Left lung (tissue), 10 donors: ENCODE data around the gene TFB1M. TPM values are rescaled to one million over a fixed set of nuclear protein-coding genes. Genes with fewer than 3 reads are reported as not detected.

Experiments
- ATAC-seq: fragments of 200-7000 bp; cut with Tn5 transposase; one replicate; pipeline ENCODE4 v1.9.1; 2020; ENCODE audit warnings: moderate library complexity
- DNase-seq, 4 donors: peaks; one replicate each; pipeline ENCODE4 v3.0.0-alpha.2; 2013 to 2020
- H3K27ac ChIP-seq, 2 donors: fragments of 200-600 bp; sonication (generic) in 1 of 2; one replicate each; pipeline versions ENCODE4 v1.5.0 to v1.8.0; 2020 to 2021
- H3K27me3 ChIP-seq, 2 donors: fragments of 200-600 bp; sonication (generic) in 1 of 2; one replicate each; pipeline versions ENCODE4 v1.5.0 to v1.8.0; 2020 to 2021
- H3K36me3 ChIP-seq, 2 donors: fragments of 200-600 bp; sonication (generic) in 1 of 2; one replicate each; pipeline versions ENCODE4 v1.5.0 to v1.8.0; 2020 to 2021
- H3K4me1 ChIP-seq, 2 donors: fragments of 200-600 bp; one replicate each; pipeline ENCODE4 v1.8.0; 2021
- H3K4me3 ChIP-seq, 2 donors: fragments of 200-600 bp; sonication (generic) in 1 of 2; one replicate each; pipeline versions ENCODE4 v1.5.0 to v1.8.0; 2020 to 2021; ENCODE audit warnings: mild to moderate bottlenecking in 1 of 2
- H3K9me3 ChIP-seq, 2 donors: fragments of 200-600 bp; sonication (generic) in 1 of 2; one replicate each; pipeline versions ENCODE4 v1.5.0 to v1.8.0; 2020 to 2021
- intact Hi-C, 2 donors: fragments of 100-400 bp; cut with DNase I; formaldehyde crosslinking; loops; one replicate each; pipeline versions ENCODE4 v1.11.2 to v1.14.2; 2022
- polyA plus RNA-seq, 6 donors: library from polyadenylated mRNA; unstranded; fragments of 120-200 nt; gene quantifications; one replicate each; pipeline ENCODE4 v1.2.1, GENCODE V29; 2013; ENCODE audit not compliant: insufficient read length in 6 of 6
- total RNA-seq, 2 donors: library from RNA; stranded (reverse); fragmentation: NEBNext Ultra II Directional; extraction: Animal tissue kit (Norgen Biotek cat#: 25700); gene quantifications; one replicate each; pipeline ENCODE4 v1.2.1, GENCODE V29; 2021
- TF ChIP-seq, protein P1 (sequence below), 2 donors: fragments of 200-600 bp; sonication (generic) in 1 of 2; IDR thresholded peaks; one replicate each; pipeline versions ENCODE4 v1.5.0 to v1.8.0; 2021; ENCODE audit warnings: antibody characterized with exemption in 2 of 2
- donor health status: DM: no; HTN: yes; CAD: no.
- donor health status: DM: no; HTN: no; CAD: no.

TFB1M gene
- total and polyA plus RNA-seq, 8 donors: 20.6 to 29.4 (median 24.0) TPM

DNA sequence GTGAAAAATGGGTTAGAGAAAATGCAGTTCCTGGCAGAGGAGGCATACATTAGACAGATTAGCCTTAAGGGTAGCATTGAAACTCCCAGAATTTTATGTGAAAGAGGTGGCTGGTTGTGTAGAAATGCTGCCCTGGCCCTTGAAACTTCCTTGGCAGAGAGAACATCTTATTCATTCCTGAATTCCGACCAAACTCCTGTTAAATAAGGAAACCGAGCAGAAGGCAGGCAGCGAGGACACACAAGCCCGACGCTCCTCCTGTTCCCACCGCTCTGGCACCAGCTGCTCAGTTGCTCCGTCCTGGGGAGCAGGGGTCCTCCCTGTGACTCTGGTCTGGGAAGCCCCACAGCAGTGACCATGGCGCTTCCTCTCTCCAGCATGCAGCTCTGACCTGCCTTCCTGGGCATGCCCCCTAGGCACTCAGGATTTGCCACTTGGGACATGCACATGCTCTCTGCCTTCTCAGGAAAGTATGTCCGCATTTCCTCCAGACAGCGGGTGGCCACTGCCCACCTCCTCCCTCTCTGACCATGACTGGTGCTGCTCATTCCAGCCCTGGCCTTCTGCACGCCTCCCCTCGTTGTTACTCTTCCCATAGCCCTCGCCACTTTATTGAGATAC lies 85.6 kb downstream of the TFB1M start:
- no peaks in the 10 kb centered on the region for H3K27me3 ChIP-seq
- TF ChIP-seq, protein P1, sequence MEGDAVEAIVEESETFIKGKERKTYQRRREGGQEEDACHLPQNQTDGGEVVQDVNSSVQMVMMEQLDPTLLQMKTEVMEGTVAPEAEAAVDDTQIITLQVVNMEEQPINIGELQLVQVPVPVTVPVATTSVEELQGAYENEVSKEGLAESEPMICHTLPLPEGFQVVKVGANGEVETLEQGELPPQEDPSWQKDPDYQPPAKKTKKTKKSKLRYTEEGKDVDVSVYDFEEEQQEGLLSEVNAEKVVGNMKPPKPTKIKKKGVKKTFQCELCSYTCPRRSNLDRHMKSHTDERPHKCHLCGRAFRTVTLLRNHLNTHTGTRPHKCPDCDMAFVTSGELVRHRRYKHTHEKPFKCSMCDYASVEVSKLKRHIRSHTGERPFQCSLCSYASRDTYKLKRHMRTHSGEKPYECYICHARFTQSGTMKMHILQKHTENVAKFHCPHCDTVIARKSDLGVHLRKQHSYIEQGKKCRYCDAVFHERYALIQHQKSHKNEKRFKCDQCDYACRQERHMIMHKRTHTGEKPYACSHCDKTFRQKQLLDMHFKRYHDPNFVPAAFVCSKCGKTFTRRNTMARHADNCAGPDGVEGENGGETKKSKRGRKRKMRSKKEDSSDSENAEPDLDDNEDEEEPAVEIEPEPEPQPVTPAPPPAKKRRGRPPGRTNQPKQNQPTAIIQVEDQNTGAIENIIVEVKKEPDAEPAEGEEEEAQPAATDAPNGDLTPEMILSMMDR (IDR thresholded peaks at IDR 0.05): no peak
- peaks cover 0 to 14% of the 10 kb centered on the region in 2 donors for H3K4me1 ChIP-seq
- intact Hi-C loops: no loop called here
- DNase-seq (peak in 2 of 4 donors; percentile 31 to 55), ATAC-seq (no peak)
- H3K9me3 ChIP-seq: no peaks in the 10 kb centered on the region
- H3K36me3 ChIP-seq: no peaks in the 10 kb centered on the region
- H3K4me3 ChIP-seq: no peak overlapping the region
- no peak overlapping the region for H3K27ac ChIP-seq

DNA sequence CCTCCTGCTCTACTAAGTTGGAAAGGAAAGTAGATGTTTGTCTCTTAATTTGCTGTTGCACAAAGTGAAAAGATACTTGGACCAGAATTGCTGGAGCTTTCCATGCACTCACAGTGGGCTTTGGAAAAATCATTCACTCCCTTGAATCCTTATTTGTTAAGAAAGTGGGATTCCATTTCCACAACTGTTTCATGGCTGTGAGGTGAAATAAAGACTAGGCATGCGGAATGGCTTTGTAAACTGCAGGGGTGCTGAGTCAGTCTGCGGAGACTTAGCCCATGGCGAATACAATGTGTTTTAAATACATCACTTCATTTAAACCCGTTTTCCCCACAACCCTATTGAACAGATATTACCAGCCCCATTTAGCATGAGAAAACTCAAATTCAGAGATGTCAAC lies 87.2 kb downstream of the TFB1M start:
- Histone ChIP-seq H3K9me3 (no peaks in the 10 kb centered on the region), H3K27me3 (no peaks in the 10 kb centered on the region), H3K36me3 (no peaks in the 10 kb centered on the region), H3K27ac (no peak overlapping the region), H3K4me1 (peaks cover 0 to 19% of the 10 kb centered on the region in 2 donors), H3K4me3 (no peak overlapping the region)
- DNase-seq (no peak), ATAC-seq (no peak)
- intact Hi-C loops: no loop called here
- TF ChIP-seq, protein P1 (IDR thresholded peaks at IDR 0.05): no peak

DNA sequence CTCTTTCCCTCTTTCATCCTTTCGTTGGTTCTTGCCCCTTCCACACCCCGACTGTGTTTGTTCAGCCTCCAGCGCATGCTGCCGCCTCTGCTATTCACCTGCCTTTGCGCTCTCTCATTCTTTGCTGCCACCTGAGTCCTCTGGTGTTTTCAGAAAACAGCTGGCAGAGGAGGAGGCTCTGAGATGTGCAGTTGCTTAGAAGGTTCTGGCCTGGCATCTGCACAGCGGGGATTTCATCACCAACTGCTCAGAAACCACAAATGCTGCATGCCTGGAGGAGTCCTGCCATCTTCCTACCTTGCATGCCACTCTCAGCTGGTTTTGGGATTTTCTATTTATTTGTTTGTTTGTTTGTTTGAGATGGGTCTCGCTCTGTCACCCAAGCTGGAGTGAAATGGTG lies 89.7 kb downstream of the TFB1M start:
- TF ChIP-seq, protein P1 (IDR thresholded peaks at IDR 0.05): no peak
- Histone ChIP-seq H3K9me3 (no peaks in the 10 kb centered on the region), H3K4me3 (no peak overlapping the region), H3K27me3 (no peaks in the 10 kb centered on the region), H3K4me1 (peaks cover 0 to 19% of the 10 kb centered on the region in 2 donors), H3K27ac (peak overlapping the region in 1 of 2 donors; percentile 84), H3K36me3 (no peaks in the 10 kb centered on the region)
- DNase-seq (no peak), ATAC-seq (no peak)
- intact Hi-C loops: no loop called here

DNA sequence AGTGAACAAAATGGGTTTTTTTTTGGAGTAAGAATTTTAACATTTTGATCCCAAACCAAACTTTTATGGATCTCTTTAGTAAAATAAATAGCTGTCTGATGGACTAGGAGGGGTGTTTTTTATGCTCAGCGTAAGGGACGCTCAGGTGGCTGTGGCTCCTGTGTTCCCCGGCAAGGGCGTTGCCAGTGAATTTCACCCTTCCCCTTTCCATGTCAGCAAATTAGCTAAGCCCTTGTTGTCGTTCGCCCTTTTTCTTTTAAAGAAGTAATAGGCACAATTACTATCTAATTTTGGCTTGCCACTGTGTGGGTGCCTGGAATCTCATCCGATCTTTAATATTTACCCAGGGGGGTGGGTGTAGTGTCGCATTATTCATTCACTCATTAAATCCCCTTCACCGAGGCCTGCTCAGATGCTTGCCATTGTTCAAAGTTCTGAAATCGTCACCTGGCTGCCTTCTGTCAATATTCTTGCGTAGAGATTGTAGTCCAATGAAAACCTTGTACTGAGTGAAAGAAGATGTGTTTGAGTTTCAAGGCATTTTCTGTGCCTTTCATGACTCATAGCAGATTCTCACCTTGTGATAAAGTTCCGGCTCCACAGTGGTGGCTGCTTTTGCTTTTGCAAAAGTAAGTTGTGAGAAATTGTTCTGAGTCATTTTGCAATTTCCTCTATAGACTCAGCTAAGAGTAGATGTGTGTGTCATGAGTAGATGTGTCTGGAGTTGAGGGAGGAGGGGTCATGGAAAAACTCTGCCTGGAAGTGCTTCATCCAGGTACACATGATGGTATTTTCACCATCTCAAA lies 90.4 kb downstream of the TFB1M start:
- peaks cover 0 to 19% of the 10 kb centered on the region in 2 donors for H3K4me1 ChIP-seq
- H3K27me3 ChIP-seq: no peaks in the 10 kb centered on the region
- ATAC-seq: peak; percentile 19
- H3K27ac ChIP-seq: peak overlapping the region in 1 of 2 donors; percentile 84
- TF ChIP-seq, protein P1 (IDR thresholded peaks at IDR 0.05): no peak
- no peak overlapping the region for H3K4me3 ChIP-seq
- DNase-seq: no peak
- H3K9me3 ChIP-seq: no peaks in the 10 kb centered on the region
- intact Hi-C loops: no loop called here
- no peaks in the 10 kb centered on the region for H3K36me3 ChIP-seq

DNA sequence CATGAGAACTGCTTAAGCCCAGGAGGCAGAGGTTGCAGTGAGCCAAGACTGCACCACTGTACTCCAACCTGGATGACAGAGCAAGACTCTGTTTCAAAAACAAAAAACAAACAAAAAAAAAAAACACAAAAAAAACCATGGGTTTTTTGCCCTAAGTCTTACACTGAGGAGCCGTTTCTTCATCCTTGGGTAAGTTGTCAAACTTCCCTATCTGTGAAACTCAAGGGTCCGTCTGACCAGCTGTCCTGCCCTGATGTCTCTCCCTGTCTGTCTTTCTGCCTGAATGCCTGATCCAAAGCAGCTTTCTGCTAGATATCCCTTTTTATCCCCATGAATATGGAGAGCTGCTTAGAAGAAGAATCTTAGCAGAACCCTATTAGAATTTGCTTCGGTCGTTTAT lies 91.8 kb downstream of the TFB1M start:
- ATAC-seq: no peak
- Histone ChIP-seq H3K9me3 (no peaks in the 10 kb centered on the region), H3K27ac (peak overlapping the region in 1 of 2 donors; percentile 53), H3K27me3 (no peaks in the 10 kb centered on the region), H3K4me3 (no peak overlapping the region), H3K4me1 (peaks cover 0 to 19% of the 10 kb centered on the region in 2 donors), H3K36me3 (no peaks in the 10 kb centered on the region)
- TF ChIP-seq, protein P1 (IDR thresholded peaks at IDR 0.05): no peak
- DNase-seq: no peak
- intact Hi-C loops: no loop called here
